ENCODE data around the gene ABCA1.
"Not testable (repeated sequence)": the region's sequence is repeated elsewhere in the genome, so short reads cannot be mapped to it uniquely, and the experiment has no call there.

- not testable (repeated sequence) for TF ChIP-seq CTCF (IDR thresholded peaks at IDR 0.05; ENCODE audit: insufficient read depth, low read length, poor library complexity, severe bottlenecking); EZH2phosphoT487 (conservative IDR thresholded peaks at IDR 0.05; ENCODE audit: low read length)
Measured at GRCh38 chr9:104769029-104769428, 158.9 kb downstream of the ABCA1 start.

Measured in SU-DHL-6 (cell line).